GM19452 (cell line): ENCODE measurements around the gene NRXN2.

Experiments
- ATAC-seq: cut with Tn5 transposase; IDR thresholded peaks from one replicate; pipeline ENCODE4 v1.9.1; 2021; ENCODE audit not compliant: unreplicated experiment

The NRXN2 gene

DNA sequence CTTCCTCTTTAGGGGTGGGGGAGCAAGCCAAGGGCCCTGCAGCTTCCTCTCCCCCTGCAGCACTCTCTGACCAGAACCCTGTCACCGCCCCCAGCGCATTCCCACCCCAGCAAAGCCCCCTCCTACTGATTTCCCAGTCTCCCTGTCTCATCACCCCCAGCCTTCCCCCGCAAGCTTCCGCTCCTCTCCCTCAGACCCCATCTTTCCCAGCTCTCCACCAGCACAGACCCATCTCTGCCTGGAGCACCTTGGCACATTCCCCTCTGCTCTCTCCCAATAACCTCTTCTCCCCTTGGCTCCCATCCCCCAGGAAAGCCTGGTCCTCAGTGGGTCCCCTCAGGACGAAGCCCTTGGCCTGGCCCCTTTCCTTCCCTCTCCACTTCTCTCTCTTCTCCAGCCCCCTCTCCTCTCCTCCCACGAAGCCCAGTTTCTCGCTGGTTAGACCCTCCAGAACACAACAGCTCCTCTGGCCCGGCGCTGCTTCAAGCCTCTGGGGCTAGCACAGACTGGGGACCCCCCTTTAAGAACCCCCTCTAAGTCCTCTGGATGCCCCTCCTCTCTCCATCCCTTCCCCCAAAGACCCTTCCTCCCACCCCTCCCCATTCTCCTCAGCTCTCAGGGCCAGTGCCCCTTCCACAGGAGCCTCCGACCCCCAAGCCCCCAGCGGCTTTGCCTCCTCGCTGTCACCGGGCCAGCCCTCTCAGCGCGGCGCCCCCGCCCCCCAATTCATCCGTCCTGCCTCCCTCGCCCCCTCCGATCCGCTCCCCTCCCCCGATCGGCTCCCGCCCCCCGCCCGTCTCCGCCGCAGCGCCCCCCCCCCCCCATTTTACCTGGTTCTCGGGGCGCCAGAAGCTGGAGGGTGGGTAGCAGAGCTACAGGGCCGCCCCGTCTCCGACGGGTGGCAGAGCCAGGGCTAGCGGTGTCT, 594 bp downstream of the NRXN2 start:
- no peak for ATAC-seq

DNA sequence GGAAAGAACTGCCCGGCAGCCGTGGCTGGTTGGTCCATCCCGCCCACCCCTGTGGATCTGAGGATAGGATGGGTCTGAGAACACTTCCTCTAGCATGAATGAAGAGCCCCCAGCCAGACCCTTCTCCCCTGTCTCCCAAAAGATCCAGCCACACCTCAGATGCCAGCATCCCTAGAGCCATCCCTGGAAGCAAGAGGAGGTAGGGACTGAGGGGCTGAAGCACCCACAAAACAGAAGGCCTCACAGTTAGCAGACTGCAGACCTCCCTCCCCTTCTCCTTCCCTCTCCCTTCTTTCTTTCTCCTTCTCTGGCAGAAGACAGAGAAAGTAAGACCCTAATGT, 1.7 kb downstream of the NRXN2 start:
- ATAC-seq, result no peak

DNA sequence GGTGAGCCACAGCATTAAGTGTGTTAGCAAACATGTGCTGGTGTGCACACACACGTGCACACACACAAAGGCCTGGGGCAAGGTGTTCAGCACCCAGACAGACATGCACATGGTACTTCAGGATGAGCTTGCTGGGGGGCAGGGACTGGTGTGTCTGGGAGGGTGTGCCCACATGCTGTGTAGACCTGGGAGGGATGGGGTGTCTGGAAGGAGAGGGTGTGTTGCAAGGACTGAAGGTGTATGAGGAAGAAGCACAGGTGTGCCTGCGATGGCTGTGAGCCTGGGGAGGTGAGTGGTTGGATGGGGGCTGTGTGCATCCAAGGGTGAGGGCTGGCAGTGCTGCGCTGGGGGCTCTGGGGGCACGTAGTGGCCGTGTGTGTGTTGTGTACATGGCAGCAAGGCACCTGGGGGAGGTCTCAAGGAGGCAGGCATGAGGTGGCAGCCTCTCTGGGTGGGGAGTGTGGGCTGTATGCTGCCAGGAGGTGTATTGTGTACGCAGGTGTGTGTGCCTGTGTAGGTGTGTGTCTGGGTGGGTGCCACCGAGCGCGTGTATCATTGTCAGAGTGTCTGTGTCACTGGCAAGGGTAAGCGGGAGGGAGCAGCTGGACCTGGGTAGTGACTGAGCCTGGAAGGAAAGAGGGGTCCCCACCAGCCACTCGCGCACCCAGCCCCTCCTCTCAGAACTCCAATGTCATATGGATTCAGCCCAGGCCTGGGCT, 2.2 kb downstream of the NRXN2 start:
- no peak for ATAC-seq

DNA sequence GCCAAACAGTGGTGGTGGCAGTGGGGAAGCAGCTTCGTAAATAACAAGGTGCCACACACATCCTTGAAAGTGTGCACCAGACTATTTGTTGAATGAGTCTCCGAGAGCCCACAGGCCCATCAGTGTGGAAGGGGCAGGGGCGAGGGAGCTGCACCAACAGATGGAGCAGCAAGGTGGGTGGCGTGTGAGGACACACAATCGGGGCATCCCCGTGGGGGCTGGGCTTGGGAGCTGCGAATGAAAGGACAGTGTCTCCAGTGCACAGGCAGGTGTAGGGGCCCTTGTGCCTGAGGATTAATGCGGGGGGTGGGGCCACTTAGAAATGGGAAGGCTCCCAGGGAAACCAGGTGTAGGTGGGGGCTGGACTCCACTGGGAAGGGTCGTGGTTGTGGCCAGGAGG, 2.8 kb downstream of the NRXN2 start:
- no peak for ATAC-seq

DNA sequence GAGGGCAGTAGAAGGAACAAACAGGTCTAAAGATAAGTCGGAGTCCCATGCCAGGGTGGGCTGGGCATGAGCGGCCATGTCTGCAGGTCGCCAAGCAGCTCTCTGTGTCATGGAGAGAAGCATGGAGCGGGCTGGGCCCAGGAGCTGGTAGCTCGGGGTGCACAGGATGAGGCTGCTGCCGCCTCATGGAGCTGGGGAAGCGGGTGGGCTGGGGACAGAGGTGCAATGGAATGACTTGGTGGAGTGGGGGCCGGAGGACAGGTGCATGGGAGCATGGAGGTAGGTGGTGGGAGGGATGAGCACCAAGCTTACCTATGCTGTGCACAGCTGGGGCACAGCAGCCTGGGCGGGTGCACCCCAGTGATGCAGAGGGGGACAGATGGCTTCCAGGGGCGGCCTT, 3.6 kb downstream of the NRXN2 start:
- no peak for ATAC-seq

DNA sequence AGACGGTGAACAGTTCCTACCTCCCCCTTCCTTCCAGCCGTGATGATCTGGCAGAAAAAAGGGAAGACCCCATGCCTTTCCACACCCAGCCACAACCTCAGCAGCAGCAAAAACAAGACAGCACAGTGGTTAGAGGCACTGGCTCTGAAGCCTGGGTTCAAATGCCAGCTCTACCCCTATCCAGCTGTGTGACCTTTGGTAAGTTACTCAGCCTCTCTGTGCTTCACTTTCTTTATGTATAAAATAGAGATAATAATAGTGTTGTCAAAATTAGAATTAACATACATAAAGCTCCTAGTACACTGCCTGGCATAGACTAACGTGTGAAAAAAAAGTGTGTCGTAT, 4.2 kb downstream of the NRXN2 start:
- ATAC-seq, result no peak

DNA sequence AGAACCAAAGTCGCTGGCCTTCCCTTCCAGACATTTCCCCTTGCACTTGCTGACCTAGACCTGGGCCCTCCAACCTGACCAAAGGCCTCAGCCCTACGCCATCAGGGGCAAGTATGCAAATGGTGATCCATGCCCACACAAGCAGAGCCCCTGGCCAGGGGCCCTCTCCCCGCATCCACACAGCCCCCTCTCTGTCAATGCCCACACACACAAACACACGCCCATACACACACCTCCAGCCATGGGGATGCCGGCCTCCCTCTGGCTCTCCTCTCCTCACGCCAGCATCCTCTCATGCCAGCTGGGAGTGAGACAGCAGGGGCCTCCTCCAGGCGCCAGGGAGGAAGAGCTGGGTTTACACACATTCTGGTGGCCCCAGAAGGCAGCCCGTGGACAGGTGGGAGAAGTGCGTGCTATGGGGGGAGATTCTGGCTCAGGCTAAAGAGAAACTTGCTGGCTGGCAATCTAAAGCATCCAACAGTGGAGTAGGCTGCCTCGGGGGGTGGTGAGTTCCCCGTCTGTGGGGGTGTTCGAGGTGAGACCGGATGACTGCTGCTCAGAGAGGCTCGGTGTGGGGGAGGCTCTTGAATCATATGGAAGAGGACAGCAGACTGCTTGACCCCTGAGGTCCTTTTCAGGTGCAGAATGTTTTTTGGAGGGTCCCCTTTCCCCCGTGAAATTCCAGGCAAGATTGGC, 4.8 kb downstream of the NRXN2 start:
- ATAC-seq, result no peak

DNA sequence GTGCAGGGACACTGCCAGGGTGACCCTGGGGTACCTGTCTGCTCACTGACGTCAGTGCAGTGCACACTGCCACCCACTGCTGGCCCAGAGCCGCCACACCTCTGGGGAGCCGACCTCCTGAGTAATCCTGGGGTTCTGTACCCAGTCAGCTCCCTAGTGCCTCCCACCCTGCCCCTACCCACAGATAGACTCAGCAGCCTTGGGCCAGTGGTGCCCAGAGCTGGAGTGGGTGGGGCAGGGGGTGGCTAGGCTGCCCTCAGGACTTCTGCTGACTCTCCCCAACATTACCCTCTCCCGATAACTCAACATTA, 5.8 kb downstream of the NRXN2 start:
- ATAC-seq, result no peak

DNA sequence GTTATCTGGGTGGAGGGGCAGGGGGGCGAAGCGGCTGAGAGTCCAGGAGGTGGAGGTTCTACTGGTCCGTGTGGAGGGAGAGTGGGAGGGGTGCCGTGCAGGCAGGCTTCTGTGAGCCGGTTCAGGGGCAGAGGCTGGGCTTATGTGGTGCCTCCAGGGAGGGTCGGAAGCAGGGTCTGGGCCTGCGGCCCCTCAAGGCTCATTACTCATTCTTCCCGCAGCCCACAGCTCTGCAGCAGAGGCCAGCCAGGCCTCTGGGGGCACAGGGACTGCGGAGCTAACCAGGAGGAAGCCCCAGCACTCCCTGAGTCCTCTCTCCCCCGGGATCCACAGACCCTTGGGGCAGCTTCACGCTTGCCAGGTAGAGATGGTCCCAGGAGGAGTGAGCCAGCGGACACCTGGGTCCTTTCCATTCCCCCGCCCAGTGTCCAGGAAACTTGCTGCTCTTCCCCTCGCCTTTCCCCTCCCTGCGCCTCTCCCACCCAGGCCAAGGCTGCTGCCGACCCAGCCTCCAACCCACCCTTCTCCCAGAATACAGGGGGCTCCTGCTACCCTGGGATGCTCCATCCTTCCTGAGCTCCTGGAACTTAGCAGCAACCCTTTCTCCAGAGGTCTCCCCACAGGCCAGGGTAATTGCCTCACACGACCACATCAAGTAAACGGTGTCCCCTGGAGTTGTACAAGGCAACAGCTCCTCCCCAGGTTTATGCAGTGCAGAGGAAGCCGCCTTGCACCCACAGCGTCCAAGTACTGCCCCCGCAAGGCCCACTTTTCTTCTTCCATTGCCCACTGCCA, 6.3 kb downstream of the NRXN2 start:
- no peak for ATAC-seq

DNA sequence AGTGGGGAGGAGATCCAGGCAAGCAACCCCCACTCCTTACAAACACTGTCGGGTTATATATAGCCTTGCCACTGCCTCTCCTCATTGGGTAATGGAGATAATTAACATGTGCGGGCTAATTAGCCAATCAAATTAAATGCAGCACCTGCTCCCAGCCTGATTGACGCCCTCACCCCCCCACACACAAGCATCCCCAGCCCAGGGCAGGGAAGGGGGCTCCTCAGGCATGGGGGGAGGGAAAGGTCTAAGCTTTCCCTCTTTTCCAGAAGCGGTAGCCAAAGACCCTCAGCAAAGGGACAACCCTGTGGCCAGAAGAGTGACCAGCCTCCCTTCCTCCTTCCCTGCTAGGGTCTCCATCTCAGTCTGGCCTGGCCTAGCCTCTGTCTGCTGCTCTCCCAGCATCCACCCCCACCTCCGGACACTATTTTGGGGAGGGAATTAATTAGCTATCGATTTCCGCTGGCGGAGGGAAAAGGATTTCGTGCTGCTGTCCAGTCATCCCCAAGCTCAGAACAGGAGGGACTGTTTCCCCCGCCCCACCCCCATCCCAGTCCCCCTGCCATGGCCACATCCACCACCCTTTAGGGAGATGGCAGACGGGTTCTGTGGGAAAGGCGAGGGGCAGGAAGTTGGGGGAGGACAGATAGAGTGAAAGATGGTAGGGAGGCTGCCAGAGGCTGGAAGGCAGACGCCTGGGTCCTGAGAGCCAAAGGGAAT, 7.1 kb downstream of the NRXN2 start:
- ATAC-seq, result no peak

DNA sequence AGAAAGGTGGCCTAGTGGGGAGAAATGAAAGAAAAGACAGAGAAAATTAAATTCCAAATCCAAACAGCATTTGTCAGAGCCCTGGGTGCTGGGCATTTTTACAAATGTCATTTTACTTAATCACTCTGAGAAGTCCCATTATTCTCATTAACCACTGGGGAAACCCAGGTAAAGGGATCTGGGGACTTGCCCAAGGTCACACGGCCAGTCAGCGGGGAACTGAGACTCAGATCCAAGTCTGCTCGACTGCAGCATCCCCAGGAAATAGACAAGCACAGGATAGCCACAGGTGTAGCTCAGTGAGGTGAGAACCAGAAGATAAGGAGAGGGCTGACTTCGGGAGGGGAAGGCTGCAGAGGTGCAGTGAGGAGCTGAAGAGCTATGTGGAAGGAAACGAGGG, 7.9 kb downstream of the NRXN2 start:
- ATAC-seq, result no peak

DNA sequence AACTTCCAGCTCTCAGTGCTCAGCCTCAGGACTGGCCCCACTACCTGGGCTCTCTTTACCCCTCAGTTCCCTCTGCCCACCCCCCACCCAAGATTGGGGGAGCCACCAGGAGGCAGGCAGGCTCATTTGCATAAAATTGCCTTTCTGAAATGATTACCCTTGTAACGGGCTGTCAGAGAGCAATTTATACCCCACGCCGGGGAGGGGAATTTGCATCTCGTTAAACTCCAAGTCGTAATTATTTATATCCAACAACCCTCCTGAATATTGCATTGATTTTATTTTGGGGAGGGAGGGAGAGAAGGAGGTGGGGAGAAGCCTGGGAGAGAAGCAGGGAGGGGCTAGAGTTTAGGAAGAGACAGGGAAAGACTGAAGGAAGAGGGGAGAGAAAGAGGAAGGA, 8.3 kb downstream of the NRXN2 start:
- ATAC-seq, result no peak

DNA sequence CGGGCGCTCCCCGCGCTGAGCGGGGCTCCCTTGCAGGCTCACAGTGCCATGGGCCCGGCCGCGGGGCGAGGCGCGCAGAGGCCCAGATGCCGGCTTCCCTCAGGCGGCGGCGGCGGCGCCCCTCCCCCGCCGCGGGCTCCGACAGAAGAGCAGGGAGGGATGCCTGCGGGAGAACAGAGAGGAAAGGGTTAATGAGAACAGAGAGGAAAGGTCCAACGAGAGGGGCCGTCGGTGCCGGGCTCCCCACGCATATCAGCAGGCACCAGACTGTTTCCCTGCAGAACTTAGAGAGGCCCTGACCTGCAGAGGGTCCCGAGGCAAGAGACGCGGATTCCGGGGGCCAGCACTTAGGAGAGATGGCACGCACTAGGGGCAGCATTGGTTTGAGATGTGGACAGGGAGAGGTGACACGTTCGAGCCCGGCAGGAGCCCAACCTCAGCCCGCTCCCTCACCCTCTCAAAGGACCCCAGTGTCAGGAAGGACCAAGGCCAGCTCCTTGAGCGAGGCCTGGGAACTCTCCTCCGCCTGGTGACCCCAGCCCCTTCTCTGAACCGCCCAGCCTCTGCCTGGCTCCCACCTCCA, 9.1 kb downstream of the NRXN2 start:
- ATAC-seq, result no peak

DNA sequence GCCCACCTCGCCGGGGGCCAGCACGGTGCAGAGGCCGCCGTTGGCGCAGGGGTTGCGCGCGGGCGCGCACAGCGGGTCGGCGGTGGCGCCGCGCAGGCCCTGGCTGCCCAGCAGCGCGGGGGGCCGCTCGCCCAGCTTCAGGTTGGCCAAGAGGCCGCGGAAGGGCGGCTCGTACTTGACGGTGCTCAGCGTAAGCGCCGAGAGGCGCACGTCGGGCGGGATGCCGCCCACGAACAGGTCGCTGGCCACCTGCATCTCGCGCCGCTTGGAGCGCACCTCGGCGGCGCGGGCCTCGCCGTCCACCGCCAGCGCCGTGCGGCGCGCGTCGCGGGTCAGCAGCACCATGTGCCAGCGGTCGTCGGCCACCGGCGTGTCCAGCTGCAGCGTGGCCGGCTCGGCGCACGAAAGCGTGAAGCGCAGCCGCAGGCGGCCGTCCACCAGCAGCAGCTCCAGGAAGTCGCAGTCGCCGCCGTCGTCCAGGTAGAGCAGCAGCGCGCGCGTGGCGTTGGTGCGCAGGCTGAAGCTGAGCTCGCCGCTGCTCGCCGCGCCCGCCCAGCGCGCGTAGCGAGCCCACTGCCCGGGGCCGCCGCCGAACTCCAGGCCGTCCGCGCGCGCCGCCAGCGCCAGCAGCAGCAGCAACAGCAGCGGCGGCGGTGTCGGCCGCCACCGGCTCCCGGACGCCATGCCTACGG, 9.8 kb downstream of the NRXN2 start:
- no peak for ATAC-seq

DNA sequence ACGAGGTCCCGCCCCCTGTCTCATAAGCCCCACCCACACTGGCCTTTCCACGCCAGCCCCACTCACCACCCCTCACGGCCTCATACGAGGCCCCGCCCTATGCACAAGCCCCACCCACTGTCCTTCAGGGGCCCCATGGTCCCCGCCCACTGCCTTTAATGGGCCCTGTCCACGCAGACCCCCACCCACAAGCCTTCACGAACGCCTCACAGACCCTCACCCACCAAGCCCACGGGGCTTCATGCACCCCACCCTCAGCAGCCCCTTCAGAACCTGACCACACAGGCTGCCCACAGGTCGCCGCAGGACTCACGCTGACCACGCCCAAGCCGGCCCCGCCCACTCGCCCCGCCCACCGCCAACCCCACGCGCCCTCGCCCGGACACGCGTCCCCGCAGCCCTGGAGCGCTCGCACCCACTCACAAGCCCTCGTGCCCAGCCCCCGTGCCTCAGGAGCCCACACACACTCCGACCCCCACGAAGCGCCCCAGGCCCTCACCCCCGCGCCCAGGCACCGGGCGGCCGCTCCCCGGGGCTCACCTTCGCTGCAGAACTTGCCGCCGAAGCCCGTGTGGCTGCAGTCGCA, 10.5 kb downstream of the NRXN2 start:
- ATAC-seq, result no peak

DNA sequence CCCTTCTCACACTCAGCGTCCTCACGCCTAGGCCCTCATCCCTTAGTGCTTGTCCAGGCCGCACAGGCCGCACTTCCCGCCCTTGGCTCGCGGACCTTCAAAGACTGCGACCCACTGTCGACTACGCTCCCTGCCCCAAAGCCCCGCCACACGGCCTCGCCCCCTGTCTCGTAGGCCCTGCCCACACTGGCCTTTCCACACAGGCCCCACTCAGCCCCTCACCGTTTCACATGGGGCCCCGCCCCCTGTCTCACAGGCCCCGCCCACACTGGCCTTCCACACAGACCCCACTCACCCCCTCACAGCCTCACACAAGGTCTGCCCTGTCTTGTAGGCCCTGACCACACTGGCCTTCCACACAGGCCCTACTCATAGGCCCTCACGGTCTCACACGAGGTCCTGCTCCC, 11.0 kb downstream of the NRXN2 start:
- ATAC-seq, result no peak

DNA sequence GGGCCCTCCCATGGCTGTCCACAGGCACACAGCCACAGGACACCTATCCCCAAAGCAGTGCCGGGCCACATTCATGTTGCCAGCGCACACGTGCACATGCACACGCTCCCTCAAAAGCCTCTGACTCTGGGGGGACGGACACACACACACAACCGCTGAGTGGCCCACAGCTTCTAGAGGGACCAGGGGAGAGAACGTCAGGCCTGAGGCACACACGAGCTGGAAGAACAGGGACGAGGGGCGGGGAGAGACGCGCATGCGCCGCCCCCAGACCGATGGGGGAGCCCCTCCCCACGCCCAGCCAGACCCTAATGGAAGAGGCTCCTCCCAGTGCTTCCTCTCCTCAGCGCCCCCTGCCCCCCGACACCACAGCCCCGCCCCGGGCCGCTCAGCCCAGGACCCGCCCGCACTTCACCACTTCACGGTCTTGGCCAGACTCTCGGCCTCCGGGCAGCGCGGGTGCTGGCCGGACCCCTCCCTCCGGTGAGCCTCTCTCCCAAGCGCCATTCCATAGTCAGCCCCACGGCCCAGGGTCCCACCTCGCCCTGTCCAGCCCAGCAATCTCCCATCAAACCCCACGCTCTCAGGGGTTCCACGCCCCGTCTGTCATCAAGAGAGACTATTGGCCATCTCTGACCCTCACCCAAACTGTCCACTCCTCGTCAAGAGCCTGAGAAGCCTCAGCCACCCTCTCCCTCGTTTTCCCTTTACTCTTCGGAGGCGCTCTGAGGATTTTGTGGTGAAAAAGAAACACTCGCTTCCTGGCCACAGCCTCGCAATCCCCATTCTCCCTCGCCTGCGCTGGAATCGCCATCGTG, 11.7 kb downstream of the NRXN2 start:
- no peak for ATAC-seq

DNA sequence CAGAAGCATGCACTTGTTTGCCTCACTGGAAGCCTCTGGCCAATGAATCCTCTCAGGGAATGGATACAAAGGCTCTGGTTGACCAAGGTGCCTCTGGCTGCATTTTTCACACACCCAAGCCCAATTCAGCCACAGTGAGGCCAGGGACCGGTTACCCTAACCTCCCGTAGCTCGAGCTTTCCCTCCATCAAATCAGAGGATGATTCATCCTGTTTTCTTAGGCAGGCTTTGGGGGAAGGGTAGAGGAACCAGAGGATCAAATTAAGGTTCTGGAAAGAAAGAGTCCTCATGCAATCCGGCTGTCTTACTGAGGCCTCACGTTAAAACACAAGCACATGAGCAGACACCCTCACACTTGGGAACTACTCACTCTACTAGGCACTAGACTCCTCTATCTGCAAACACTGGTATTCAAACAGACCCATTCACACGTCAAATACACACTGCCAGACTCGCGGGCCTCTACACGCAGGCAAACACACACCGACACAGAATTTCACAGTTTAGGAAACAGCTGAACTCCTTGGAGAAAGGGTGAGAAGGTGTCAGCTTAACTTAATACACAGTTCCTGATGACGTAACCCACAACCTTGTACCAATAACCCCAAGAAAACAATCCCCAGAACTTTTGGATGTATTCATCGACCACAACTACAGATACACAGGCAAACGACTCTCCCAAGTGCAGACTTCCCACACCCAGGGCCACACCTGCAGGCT, 12.4 kb downstream of the NRXN2 start:
- no peak for ATAC-seq
